Ovary (tissue), 9 donors: ENCODE measurements around the gene MIS12. TPM values are rescaled to one million over a fixed set of nuclear protein-coding genes. Genes with fewer than 3 reads are reported as not detected.

Experiments
- DNase-seq, 5 donors: peaks; one replicate each; pipeline ENCODE4 v3.0.0-alpha.2; 2019 to 2020
- H3K27ac ChIP-seq, 2 donors: fragments of 200-600 bp; one replicate each; pipeline versions ENCODE4 v1.5.1 to v1.8.0; 2019 to 2022
- H3K27me3 ChIP-seq: fragments of 200-600 bp; one replicate; pipeline ENCODE4 v1.8.0; 2022
- H3K36me3 ChIP-seq: fragments of 200-600 bp; sonication (generic); one replicate; pipeline ENCODE4 v1.5.1; 2019
- H3K4me1 ChIP-seq: one replicate; pipeline ENCODE4 v1.8.1; 2013; ENCODE audit warnings: mild to moderate bottlenecking, moderate library complexity; ENCODE audit not compliant: insufficient read depth
- H3K4me3 ChIP-seq: fragments of 200-600 bp; sonication (generic); one replicate; pipeline ENCODE4 v1.5.1; 2017
- H3K9me3 ChIP-seq, 2 donors: fragments of 200-600 bp in 1 of 2; sonication (generic) in 1 of 2; one replicate each; pipeline versions ENCODE4 v1.5.1 to v1.8.1; 2013 to 2019; ENCODE audit warnings: mild to moderate bottlenecking in 1 of 2, moderate library complexity in 1 of 2
- EP300 ChIP-seq: sonication (generic); formaldehyde crosslinking; IDR thresholded peaks from one replicate; pipeline ENCODE4 v1.6.1; 2017; ENCODE audit warnings: antibody characterized with exemption
- POLR2A ChIP-seq: fragments of 450-650 bp; IDR thresholded peaks from one replicate; pipeline ENCODE4 v1.6.1; 2017; ENCODE audit warnings: antibody characterized with exemption, mild to moderate bottlenecking, moderate library complexity
- WGBS, 3 donors: extraction: QIAGEN DNeasy Blood & Tissue Kit in 1 of 3; methylation state at CpG; one replicate each; pipeline versions ENCODE4 v1.1.5 to v1.1.7; 2013 to 2017; 5-methylcytosine and 5-hydroxymethylcytosine counted together
- intact Hi-C, 4 donors: fragments of 100-400 bp; cut with DNase I; formaldehyde crosslinking; loops; one replicate each; pipeline versions ENCODE4 v1.11.0 to v1.15.1; 2022 to 2023
- polyA plus RNA-seq, 2 donors: library from polyadenylated mRNA; stranded (reverse); fragments of 200-250 nt in 1 of 2; fragments of 350-450 nt in 1 of 2; fragmentation: Illumina TruSeq in 1 of 2; extraction: RNeasy Lipid Tissue Mini Kit (QIAGEN cat#74804) in 1 of 2; gene quantifications; one replicate each; pipeline ENCODE4 v1.2.3, GENCODE V29; 2013 to 2014
- total RNA-seq, 7 donors: library from RNA; depleted of rRNA in 2 of 7; stranded (reverse); fragments of >200 nt in 2 of 7; fragmentation: NEBNext Ultra II Directional in 3 of 7; extraction: Animal tissue kit (Norgen Biotek cat#: 25700) in 3 of 7; gene quantifications; one replicate each; pipeline versions ENCODE4 v1.1.0 to v1.2.4, GENCODE V29; 2016 to 2023
- TF ChIP-seq, protein P1 (sequence below), 3 donors: fragments of 450-650 bp in 2 of 3; fragments of 200-600 bp in 1 of 3; IDR thresholded peaks; one replicate each; pipeline versions ENCODE4 v1.5.1 to v1.8.0; 2016 to 2022; ENCODE audit warnings: antibody characterized with exemption in 3 of 3, mild to moderate bottlenecking in 1 of 3
- donor health status: DM: no; HTN: no; CAD: no; lungs with moderate emphysema.
- donor health status: DM: no; HTN: no; CAD: no.
- donor health status: Bipolar disorder and iron deficiency.
- donor health status: DM: yes; HTN: yes; CAD: no.
- donor health status: DM: no; HTN: no; CAD: no.
- donor health status: DM: yes; HTN: yes; CAD: no.

Gene MIS12
- total and polyA plus RNA-seq, 9 donors, result 9.3 to 19.8 (median 15.7) TPM

DNA sequence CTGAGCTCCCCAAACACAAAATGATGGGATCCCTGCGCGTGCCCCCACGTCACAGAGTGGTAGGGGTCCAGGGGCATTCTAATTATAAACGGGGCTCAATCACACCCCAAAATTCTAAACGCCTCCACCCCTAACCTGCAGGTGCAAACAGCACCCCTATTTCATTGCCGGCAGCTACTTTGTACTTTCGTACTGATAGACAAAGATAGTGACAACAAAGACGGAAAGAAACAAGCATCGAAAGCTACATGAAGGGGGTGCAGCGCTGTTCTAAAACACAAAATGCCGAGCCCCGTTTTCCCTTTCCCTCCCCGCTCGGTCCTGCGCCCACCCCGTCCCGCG is 13.9 kb downstream of the MIS12 start:
- TF ChIP-seq POLR2A (no peak), EP300 (no peak)
- TF ChIP-seq, protein P1, sequence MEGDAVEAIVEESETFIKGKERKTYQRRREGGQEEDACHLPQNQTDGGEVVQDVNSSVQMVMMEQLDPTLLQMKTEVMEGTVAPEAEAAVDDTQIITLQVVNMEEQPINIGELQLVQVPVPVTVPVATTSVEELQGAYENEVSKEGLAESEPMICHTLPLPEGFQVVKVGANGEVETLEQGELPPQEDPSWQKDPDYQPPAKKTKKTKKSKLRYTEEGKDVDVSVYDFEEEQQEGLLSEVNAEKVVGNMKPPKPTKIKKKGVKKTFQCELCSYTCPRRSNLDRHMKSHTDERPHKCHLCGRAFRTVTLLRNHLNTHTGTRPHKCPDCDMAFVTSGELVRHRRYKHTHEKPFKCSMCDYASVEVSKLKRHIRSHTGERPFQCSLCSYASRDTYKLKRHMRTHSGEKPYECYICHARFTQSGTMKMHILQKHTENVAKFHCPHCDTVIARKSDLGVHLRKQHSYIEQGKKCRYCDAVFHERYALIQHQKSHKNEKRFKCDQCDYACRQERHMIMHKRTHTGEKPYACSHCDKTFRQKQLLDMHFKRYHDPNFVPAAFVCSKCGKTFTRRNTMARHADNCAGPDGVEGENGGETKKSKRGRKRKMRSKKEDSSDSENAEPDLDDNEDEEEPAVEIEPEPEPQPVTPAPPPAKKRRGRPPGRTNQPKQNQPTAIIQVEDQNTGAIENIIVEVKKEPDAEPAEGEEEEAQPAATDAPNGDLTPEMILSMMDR (IDR thresholded peaks at IDR 0.05), result no peak
- no peaks in the 10 kb centered on the region for H3K4me1 ChIP-seq
- H3K27me3 ChIP-seq, result no peaks in the 10 kb centered on the region
- no peaks in the 10 kb centered on the region for H3K36me3 ChIP-seq
- H3K27ac ChIP-seq, result peak overlapping the region; percentile 61 to 67
- peak overlapping the region; percentile 59 for H3K4me3 ChIP-seq
- no peak for DNase-seq
- H3K9me3 ChIP-seq, result no peaks in the 10 kb centered on the region
- intact Hi-C loops, result no loop called here
- 0 to 4% (median 1%) methylated on average over 16 to 18 of the region's 18 CpGs for WGBS, 3 donors

DNA sequence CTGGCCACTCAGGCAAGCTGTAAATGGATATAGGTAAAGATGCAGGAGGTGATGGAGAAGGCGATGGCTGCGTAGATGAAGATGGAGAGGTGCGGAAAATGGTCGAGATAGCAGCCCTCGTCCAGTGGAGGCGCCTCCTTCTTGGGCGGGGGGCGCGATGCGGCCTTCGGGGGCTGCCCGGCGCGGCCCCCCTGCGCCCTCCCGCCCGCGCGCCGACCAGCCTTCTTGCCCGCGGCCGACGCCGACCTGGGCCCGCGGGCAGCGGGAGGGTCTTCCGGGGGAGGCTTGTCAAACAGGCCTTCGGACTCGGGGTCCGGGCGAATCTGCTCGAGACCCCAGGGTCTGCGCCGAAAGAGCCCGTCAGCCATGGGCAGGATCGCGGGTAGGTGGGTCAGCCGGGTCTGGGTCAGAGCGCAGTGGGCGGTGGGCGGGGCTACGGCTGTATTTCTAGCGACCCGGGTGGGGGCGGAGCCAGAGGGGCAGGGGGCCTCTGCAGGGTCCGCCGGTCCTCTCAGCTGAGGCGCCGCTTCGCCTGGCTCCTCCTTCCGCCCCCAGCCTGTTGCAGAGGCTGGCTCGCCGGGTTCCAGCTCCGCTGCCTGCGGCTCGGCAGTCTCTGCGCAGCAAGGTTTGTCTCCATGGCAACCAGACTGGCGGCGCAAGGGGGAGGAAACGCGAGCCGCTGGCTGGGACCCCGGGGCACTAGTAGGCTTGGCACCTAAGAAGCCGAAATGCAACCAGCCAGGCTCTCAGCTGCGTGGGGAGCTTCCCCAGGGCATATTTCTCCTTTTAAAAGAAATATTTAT is 14.4 kb downstream of the MIS12 start:
- no peak for TF ChIP-seq EP300
- TF ChIP-seq POLR2A, result peak; percentile 56
- Histone ChIP-seq H3K27ac (peak overlapping the region; percentile 61 to 67), H3K9me3 (no peaks in the 10 kb centered on the region), H3K36me3 (no peaks in the 10 kb centered on the region), H3K4me1 (no peaks in the 10 kb centered on the region), H3K4me3 (peak overlapping the region; percentile 59), H3K27me3 (no peaks in the 10 kb centered on the region)
- 1 to 2% (median 1%) methylated on average over 50 to 67 of the region's 67 CpGs for WGBS, 3 donors
- intact Hi-C loops, result no loop called here
- peak; percentile 93 to 95 (median 94) for DNase-seq

DNA sequence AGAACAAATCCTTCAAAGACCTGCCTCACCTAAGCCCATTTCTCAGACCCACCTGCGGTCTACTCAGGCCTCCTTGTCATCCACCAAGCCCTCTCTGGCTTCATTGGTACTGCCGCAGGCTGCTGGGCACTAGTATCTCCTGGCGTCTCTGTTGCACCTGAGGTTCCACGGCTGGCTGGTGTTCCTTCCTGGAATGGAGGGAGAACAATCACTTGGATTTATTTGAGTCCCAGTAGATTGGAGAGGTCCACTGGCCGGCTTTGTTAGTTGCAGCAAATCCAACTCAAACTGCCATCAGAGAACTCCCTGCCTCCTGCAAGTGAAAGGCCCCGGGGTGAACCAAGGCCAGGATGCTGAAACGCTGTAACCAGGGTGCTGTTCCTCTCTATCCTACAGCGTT is 15.3 kb downstream of the MIS12 start:
- 74 to 77% (median 76%) methylated on average over 8 of the region's 8 CpGs for WGBS, 3 donors
- no peaks in the 10 kb centered on the region for H3K36me3 ChIP-seq
- H3K4me3 ChIP-seq, result no peak overlapping the region
- intact Hi-C loops, result no loop called here
- peak in 1 of 5 donors; percentile 31 for DNase-seq
- TF ChIP-seq, protein P1 (IDR thresholded peaks at IDR 0.05), result no peak
- TF ChIP-seq EP300 (no peak), POLR2A (no peak)
- H3K9me3 ChIP-seq, result no peaks in the 10 kb centered on the region
- peak overlapping the region in 1 of 2 donors; percentile 67 for H3K27ac ChIP-seq
- H3K4me1 ChIP-seq, result no peaks in the 10 kb centered on the region
- no peaks in the 10 kb centered on the region for H3K27me3 ChIP-seq

DNA sequence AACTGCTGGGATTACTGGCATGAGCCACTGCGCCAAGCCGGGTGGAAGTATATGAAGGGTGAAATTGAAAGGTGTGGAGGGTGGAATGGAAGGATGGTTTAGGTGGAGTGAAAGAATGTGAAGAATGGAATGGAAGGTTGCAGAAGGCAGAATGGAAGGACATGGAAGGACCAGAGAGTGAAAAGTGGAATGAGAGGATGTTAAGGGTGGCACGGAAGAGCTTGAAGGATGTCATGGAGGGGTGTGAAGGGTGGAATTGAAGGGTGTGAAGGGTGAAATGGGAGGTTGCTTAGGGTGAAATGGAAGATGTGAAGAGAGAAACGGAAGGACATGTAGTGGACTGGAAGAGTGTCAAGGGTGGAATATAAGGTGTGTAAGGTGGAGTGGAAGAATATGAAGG is 16.2 kb downstream of the MIS12 start:
- Histone ChIP-seq H3K4me3 (no peak overlapping the region), H3K27me3 (no peaks in the 10 kb centered on the region), H3K9me3 (no peaks in the 10 kb centered on the region), H3K4me1 (no peaks in the 10 kb centered on the region), H3K27ac (no peak overlapping the region), H3K36me3 (no peaks in the 10 kb centered on the region)
- no peak for DNase-seq
- TF ChIP-seq EP300, result no peak
- TF ChIP-seq, protein P1 (IDR thresholded peaks at IDR 0.05), result no peak
- TF ChIP-seq POLR2A, result no peak
- 95 to 97% (median 97%) methylated on average over 4 of the region's 4 CpGs for WGBS, 3 donors
- intact Hi-C loops, result no loop called here

DNA sequence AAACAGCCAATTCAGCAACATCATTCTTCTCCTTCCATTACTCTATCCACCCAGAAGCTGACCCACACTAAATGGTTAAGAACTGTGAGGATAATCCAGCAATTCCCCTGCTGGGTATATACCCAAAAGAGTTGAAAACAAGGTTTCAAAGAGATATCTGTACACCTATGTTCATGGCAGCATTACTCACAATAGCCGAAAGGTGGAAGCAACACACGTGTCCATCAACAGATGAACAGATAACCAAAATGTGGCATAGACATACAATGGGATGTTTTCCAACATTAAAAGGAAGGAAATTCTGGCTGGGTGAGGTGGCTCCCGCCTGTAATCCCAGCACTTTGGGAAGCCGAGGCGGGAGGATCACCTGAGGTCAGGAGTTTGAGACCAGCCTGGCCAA is 19.9 kb downstream of the MIS12 start:
- intact Hi-C loops, result no loop called here
- H3K4me3 ChIP-seq, result no peak overlapping the region
- no peaks in the 10 kb centered on the region for H3K27me3 ChIP-seq
- no peaks in the 10 kb centered on the region for H3K9me3 ChIP-seq
- no peaks in the 10 kb centered on the region for H3K36me3 ChIP-seq
- 88 to 96% (median 90%) methylated on average over 5 of the region's 5 CpGs for WGBS, 3 donors
- no peaks in the 10 kb centered on the region for H3K4me1 ChIP-seq
- TF ChIP-seq EP300 (no peak), POLR2A (no peak)
- TF ChIP-seq, protein P1 (IDR thresholded peaks at IDR 0.05), result no peak
- H3K27ac ChIP-seq, result no peak overlapping the region
- no peak for DNase-seq
